Measurements from ENCODE around the gene PTPN1. TPM values are rescaled to one million over a fixed set of nuclear protein-coding genes. Genes with fewer than 3 reads are reported as not detected.

Gene PTPN1
- total and polyA plus RNA-seq, 2 of the 13 experiments (the other 11 are each of a cell fraction or from before 2014, with no cell fraction given), result 17.7 to 37.2 TPM

DNA sequence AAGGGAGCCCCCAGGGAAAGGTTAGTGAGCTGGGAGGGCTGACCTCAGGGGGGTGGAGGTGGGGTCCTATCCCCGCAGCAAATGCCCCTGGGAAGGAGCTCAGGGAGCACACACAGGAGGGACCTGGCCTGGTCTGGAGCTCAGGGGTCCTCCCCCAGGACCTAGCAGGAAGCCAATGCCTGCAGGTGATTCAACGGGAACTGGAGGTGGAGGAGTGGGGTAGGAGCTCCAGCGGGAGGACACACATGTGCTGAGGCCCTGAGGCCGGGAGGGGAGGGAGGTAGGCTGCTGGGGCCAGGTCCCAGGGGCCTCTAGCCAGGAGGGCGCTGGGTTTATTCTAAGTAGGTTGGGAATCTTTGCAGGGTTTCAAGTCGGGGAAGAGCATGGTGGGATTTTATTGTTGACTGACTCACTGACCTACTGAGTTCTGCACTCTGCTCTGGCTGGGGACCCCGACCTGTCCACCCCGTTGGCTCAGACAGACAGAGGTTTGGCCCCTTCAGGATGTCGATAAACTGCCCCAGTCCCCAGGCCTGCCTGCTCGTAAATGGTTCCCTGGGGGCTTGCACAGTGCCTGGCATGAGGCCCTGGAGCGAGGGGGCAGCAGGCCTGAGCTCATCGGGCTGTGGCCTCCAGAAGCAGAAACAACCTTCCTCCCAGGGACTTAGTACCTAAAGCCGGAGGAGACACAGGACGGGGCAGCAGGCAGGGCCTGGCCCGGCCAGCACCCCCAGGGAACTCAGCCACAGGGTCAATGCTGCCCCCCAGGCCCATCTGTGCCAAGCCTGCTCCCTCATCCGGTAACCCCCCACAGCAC is 118.9 kb downstream of the PTPN1 start:
- no TSS peak for BruUV-seq (replicated peaks)
- Histone ChIP-seq H3K4me2 (ENCODE audit: low read depth, low read length) (peak overlapping the region; percentile 40), H3K36me3 (replicated peaks in 1 of 2; ENCODE audit: control insufficient read depth in 1 of 2, insufficient read depth in 2 of 2, low read length in 2 of 2) (no peaks in the 10 kb centered on the region), H3K27me3 (ENCODE audit: control insufficient read depth in 1 of 2, insufficient read depth in 2 of 2, low read length in 2 of 2) (peaks cover 14 to 59% of the 10 kb centered on the region in 2 experiments), H2AFZ (ENCODE audit: low read length) (no peak overlapping the region), H3K9ac (ENCODE audit: insufficient read depth, low read depth, low read length) (no peak overlapping the region), H3K79me2 (ENCODE audit: insufficient read depth, low read length) (no peaks in the 10 kb centered on the region), H3K27ac (ENCODE audit: extremely low read length, insufficient read depth, low read length) (no peak overlapping the region), H3K4me3 (replicated peaks in 1 of 3; ENCODE audit: insufficient read depth in 1 of 3, low read depth in 2 of 3, low read length in 3 of 3) (peak overlapping the region in 1 of 3 experiments; percentile 28; a peak in 1 of 6 replicates), H3K9me3 (ENCODE audit: low read length) (no peaks in the 10 kb centered on the region), H4K20me1 (ENCODE audit: insufficient read depth, low read length) (no peaks in the 10 kb centered on the region), H3K4me1 (ENCODE audit: insufficient read depth, low read length) (peaks cover 47% of the 10 kb centered on the region)
- intact Hi-C loops (cut with micrococcal nuclease; ENCODE audit: unreplicated experiment) (no loop called here), in situ Hi-C loops (cut with HindIII; ENCODE audit: extremely low pct_ligation_motif_present, low pct_unique_long_range_greater_than_20kb) (loop anchor here (25.0 kb wide), 1 partner anchor 108 kb away; the partner anchor contains the start of gene PARD6B)
- CTCF ChIA-PET (ENCODE audit: low intra/inter-chr PET ratio, low total read pairs), result no interaction called here
- no peak for DNase-seq (ENCODE audit: low spot score)
- POLR2A ChIA-PET, result interaction anchor here (0.6 to 0.9 kb wide), 3 partner anchors 12 to 595 kb away, joined by 3 to 4 read pairs (median 3); no protein-coding TSS in a partner anchor
- WGBS (ENCODE audit: low lambda C conversion rate), result 33% methylated on average over 14 of the region's 16 CpGs
- FAIRE-seq, result no peak
- ATAC-seq, result peak; percentile 10
- no peak for TF ChIP-seq JUND (CRISPR knock-in tag; IDR thresholded peaks at IDR 0.05)
- no peak for TF ChIP-seq ZNF776 (CRISPR knock-in tag; IDR thresholded peaks at IDR 0.05)
- TF ChIP-seq ZNF782 (CRISPR knock-in tag; IDR thresholded peaks at IDR 0.05; ENCODE audit: borderline replicate concordance), result 0 out of 2 replicates have a peak, but pooled peaks have one; percentile 56
- TF ChIP-seq, protein P1, sequence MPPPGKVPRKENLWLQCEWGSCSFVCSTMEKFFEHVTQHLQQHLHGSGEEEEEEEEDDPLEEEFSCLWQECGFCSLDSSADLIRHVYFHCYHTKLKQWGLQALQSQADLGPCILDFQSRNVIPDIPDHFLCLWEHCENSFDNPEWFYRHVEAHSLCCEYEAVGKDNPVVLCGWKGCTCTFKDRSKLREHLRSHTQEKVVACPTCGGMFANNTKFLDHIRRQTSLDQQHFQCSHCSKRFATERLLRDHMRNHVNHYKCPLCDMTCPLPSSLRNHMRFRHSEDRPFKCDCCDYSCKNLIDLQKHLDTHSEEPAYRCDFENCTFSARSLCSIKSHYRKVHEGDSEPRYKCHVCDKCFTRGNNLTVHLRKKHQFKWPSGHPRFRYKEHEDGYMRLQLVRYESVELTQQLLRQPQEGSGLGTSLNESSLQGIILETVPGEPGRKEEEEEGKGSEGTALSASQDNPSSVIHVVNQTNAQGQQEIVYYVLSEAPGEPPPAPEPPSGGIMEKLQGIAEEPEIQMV (CRISPR knock-in tag; IDR thresholded peaks at IDR 0.05; ENCODE audit: low read depth), result no peak
- no peak for TF ChIP-seq ZNF598 (CRISPR knock-in tag; IDR thresholded peaks at IDR 0.05; ENCODE audit: borderline replicate concordance)
- TF ChIP-seq, protein P2, sequence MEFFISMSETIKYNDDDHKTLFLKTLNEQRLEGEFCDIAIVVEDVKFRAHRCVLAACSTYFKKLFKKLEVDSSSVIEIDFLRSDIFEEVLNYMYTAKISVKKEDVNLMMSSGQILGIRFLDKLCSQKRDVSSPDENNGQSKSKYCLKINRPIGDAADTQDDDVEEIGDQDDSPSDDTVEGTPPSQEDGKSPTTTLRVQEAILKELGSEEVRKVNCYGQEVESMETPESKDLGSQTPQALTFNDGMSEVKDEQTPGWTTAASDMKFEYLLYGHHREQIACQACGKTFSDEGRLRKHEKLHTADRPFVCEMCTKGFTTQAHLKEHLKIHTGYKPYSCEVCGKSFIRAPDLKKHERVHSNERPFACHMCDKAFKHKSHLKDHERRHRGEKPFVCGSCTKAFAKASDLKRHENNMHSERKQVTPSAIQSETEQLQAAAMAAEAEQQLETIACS (CRISPR knock-in tag; IDR thresholded peaks at IDR 0.05), result no peak
- no peak for TF ChIP-seq ZNF615 (CRISPR knock-in tag; IDR thresholded peaks at IDR 0.05; ENCODE audit: borderline replicate concordance)
- no peak for TF ChIP-seq ZNF34 (CRISPR knock-in tag; IDR thresholded peaks at IDR 0.05; ENCODE audit: borderline replicate concordance)
- no peak for TF ChIP-seq SIN3B (IDR thresholded peaks at IDR 0.05; ENCODE audit: low read length)
- no peak for TF ChIP-seq DPF2 (CRISPR knock-in tag; IDR thresholded peaks at IDR 0.05; ENCODE audit: borderline replicate concordance, low read depth)
- TF ChIP-seq DR1 (CRISPR knock-in tag; IDR thresholded peaks at IDR 0.05), result no peak
- TF ChIP-seq ZNF138 (CRISPR knock-in tag; IDR thresholded peaks at IDR 0.05; ENCODE audit: low read depth), result no peak
- TF ChIP-seq ZNF263 (CRISPR knock-in tag; IDR thresholded peaks at IDR 0.05), result peak; percentile 82
- no peak for TF ChIP-seq GATAD2A (CRISPR knock-in tag; IDR thresholded peaks at IDR 0.05)
- TF ChIP-seq MAF1 (CRISPR knock-in tag; IDR thresholded peaks at IDR 0.05; ENCODE audit: borderline replicate concordance), result no peak
- TF ChIP-seq BHLHE40 (IDR thresholded peaks at IDR 0.05; ENCODE audit: low read length), result no peak
- TF ChIP-seq, protein P3, sequence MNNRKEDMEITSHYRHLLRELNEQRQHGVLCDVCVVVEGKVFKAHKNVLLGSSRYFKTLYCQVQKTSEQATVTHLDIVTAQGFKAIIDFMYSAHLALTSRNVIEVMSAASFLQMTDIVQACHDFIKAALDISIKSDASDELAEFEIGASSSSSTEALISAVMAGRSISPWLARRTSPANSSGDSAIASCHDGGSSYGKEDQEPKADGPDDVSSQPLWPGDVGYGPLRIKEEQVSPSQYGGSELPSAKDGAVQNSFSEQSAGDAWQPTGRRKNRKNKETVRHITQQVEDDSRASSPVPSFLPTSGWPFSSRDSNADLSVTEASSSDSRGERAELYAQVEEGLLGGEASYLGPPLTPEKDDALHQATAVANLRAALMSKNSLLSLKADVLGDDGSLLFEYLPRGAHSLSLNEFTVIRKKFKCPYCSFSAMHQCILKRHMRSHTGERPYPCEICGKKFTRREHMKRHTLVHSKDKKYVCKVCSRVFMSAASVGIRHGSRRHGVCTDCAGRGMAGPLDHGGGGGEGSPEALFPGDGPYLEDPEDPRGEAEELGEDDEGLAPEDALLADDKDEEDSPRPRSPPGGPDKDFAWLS (CRISPR knock-in tag; IDR thresholded peaks at IDR 0.05; ENCODE audit: borderline replicate concordance), result 0 out of 2 replicates have a peak, but pooled peaks have one; percentile 15
- TF ChIP-seq FIP1L1 (IDR thresholded peaks at IDR 0.05; ENCODE audit: borderline replicate concordance, insufficient read depth, low read depth, low read length), result no peak
- no peak for TF ChIP-seq TAF15 (IDR thresholded peaks at IDR 0.05; ENCODE audit: low read depth, low read length, poor library complexity, severe bottlenecking)
